Measurements from ENCODE around the gene FCHSD2. TPM values are rescaled to one million over a fixed set of nuclear protein-coding genes. Genes with fewer than 3 reads are reported as not detected.

FCHSD2 gene
- total and polyA plus RNA-seq, 10 donors: 30.2 to 129 (median 69.7) TPM

DNA sequence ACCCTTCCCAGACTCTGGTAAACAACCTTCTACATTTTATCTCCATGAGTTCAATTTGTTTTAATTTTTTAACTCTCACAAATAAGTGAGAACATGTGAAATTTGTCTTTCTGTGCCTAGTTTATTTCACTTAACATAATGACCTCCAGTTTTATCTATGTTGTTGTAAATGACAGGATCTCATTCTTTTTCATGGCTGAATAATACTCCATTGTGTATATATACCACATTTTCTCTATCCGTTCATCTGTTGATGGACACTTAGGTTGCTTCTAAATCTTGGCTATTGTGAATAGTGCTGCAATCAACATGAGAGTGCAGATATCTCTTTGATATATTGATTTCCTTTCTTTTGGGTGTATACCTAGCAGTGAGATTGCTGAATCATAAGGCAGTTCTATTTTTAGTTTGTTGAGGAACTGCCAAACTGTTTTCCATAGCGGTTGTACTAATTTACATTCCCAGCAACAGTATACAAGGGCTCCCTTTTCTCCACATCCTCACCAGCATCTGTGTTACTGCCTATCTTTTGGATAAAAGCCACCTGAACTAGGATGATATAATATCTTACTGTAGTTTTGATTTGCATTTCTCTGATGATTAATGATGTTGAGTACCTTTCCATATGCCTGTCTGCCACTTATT, 234.0 kb downstream of the FCHSD2 start:
- Histone ChIP-seq H3K27me3 (replicated peaks in 1 of 7) (no peaks in the 10 kb centered on the region), H3K4me3 (no peak overlapping the region), H3K9me3 (peaks cover 0 to 40% (median 30%) of the 10 kb centered on the region in 8 donors), H3K27ac (no peak overlapping the region), H3K4me1 (no peaks in the 10 kb centered on the region), H3K36me3 (peaks cover 0 to 61% (median 9%) of the 10 kb centered on the region in 6 donors)
- DNase-seq: no peak
- WGBS, 5 donors: 87 to 91% (median 88%) methylated on average over 2 of the region's 2 CpGs
- intact Hi-C loops (cut with DNase I; ENCODE audit: low total_unique reads): no loop called here
- TF ChIP-seq, protein P1, sequence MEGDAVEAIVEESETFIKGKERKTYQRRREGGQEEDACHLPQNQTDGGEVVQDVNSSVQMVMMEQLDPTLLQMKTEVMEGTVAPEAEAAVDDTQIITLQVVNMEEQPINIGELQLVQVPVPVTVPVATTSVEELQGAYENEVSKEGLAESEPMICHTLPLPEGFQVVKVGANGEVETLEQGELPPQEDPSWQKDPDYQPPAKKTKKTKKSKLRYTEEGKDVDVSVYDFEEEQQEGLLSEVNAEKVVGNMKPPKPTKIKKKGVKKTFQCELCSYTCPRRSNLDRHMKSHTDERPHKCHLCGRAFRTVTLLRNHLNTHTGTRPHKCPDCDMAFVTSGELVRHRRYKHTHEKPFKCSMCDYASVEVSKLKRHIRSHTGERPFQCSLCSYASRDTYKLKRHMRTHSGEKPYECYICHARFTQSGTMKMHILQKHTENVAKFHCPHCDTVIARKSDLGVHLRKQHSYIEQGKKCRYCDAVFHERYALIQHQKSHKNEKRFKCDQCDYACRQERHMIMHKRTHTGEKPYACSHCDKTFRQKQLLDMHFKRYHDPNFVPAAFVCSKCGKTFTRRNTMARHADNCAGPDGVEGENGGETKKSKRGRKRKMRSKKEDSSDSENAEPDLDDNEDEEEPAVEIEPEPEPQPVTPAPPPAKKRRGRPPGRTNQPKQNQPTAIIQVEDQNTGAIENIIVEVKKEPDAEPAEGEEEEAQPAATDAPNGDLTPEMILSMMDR (IDR thresholded peaks at IDR 0.05 in 8 of 11, conservative IDR thresholded peaks at IDR 0.05 in 3 of 11): no peak
- TF ChIP-seq POLR2A (IDR thresholded peaks at IDR 0.05) (no peak), POLR2AphosphoS5 (IDR thresholded peaks at IDR 0.05) (no peak)

DNA sequence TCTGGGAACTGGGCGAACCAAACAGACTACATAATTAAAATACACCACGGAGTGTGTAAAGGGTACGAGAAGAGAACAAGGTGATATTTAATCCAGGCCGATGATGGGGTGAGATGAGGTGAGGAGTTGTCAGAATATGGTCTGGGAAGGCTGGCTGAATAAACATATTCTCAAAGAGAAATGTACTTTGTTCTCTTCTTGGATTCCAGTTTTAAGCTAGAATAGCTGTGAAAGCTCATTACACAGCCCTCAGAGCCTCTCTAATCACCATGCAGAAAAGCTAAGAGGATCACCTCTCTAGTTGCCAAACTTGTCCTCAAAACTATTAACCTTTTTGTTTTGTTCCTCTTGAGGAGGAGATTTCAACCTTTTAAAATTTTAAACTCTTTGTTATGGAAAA, 238.1 kb downstream of the FCHSD2 start:
- H3K9me3 ChIP-seq: peaks cover 0 to 25% (median 10%) of the 10 kb centered on the region in 8 donors
- no peak overlapping the region for H3K27ac ChIP-seq
- no peaks in the 10 kb centered on the region for H3K4me1 ChIP-seq
- no peak for DNase-seq
- H3K36me3 ChIP-seq: peaks cover 0 to 74% (median 16%) of the 10 kb centered on the region in 6 donors
- H3K4me3 ChIP-seq: no peak overlapping the region
- intact Hi-C loops (cut with DNase I; ENCODE audit: low total_unique reads): no loop called here
- no peak for TF ChIP-seq POLR2A (IDR thresholded peaks at IDR 0.05)
- TF ChIP-seq POLR2AphosphoS5 (IDR thresholded peaks at IDR 0.05): no peak
- TF ChIP-seq, protein P1 (IDR thresholded peaks at IDR 0.05 in 8 of 11, conservative IDR thresholded peaks at IDR 0.05 in 3 of 11): no peak
- WGBS, 5 donors: 95 to 98% (median 97%) methylated on average over 4 of the region's 4 CpGs
- no peaks in the 10 kb centered on the region for H3K27me3 ChIP-seq (replicated peaks in 1 of 7)

DNA sequence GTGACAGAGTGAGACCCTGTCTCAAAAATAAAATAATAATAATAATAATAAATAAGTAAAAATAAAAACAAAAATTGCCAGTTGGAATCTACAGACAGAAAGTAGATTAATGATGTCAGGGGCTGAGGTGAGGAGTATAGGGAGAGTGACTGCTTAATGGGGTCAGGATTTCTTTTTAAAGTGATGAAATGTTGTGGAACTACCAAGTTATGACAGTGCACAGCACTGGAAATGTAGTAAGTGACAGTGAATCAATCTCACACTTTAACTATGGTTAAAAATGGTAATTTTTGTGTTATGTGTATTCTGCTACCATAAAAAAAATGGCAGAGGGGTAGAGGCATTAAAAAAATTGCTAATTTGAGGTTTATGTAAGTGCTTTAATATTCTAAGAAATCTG, 240.7 kb downstream of the FCHSD2 start:
- Histone ChIP-seq H3K27ac (peak overlapping the region in 1 of 8 donors; percentile 7), H3K4me3 (no peak overlapping the region), H3K4me1 (no peaks in the 10 kb centered on the region), H3K9me3 (peaks cover 0 to 1% (median under 1%) of the 10 kb centered on the region in 8 donors), H3K36me3 (peaks cover 0 to 74% (median 21%) of the 10 kb centered on the region in 6 donors), H3K27me3 (replicated peaks in 1 of 7) (no peaks in the 10 kb centered on the region)
- DNase-seq: no peak
- TF ChIP-seq, protein P1 (IDR thresholded peaks at IDR 0.05 in 8 of 11, conservative IDR thresholded peaks at IDR 0.05 in 3 of 11): no peak
- TF ChIP-seq POLR2AphosphoS5 (IDR thresholded peaks at IDR 0.05): no peak
- intact Hi-C loops (cut with DNase I; ENCODE audit: low total_unique reads): no loop called here

DNA sequence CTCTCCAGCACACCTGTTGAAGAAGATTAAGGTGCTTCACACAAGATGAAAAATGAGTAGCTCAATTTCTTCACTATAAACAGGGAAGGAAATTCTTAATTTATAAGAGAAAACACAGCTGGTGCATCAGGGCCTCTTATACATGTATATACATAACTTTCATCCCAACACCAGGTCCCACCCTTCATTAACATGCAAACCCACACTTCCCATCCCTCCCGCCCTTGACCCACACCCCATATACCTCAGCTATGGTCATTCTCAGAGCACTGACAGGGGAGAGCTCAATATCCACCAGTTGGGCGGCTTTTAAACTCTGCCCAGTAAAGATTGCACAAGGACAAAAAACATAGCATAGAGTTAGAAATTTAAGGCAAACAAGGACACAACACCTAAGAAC, 242.1 kb downstream of the FCHSD2 start:
- TF ChIP-seq POLR2AphosphoS5 (IDR thresholded peaks at IDR 0.05) (no peak), POLR2A (IDR thresholded peaks at IDR 0.05) (no peak)
- TF ChIP-seq, protein P1 (IDR thresholded peaks at IDR 0.05 in 8 of 11, conservative IDR thresholded peaks at IDR 0.05 in 3 of 11): no peak
- 88 to 98% (median 96%) methylated on average over 2 of the region's 2 CpGs for WGBS, 5 donors
- Histone ChIP-seq H3K36me3 (peaks cover 0 to 85% (median 21%) of the 10 kb centered on the region in 6 donors), H3K27me3 (replicated peaks in 1 of 7) (no peaks in the 10 kb centered on the region), H3K9me3 (no peaks in the 10 kb centered on the region), H3K27ac (peak overlapping the region in 3 of 8 donors; percentile 6 to 16 (median 16)), H3K4me1 (peaks cover 0 to 6% (median 0%) of the 10 kb centered on the region in 6 donors), H3K4me3 (no peak overlapping the region)
- intact Hi-C loops (cut with DNase I; ENCODE audit: low total_unique reads): no loop called here
- DNase-seq: no peak
